HEK293 (cell line): ENCODE results near the gene PPP1R1B.

ENCODE experiments used
- BCL11B ChIP-seq: fragments of 450-650 bp; formaldehyde crosslinking; IDR thresholded peaks from 2 replicates; pipeline ENCODE4 v1.5.1; 2016; ENCODE audit warnings: low read depth, missing biosample characterization, missing genetic modification characterization
- SP2 ChIP-seq: fragments of 450-650 bp; formaldehyde crosslinking; IDR thresholded peaks from 2 replicates; pipeline ENCODE4 v1.5.1; 2016; ENCODE audit warnings: missing biosample characterization, missing genetic modification characterization
- TCF7L2 ChIP-seq: IDR thresholded peaks from 2 replicates; pipeline ENCODE4 v1.6.1; 2011; ENCODE audit warnings: low read depth, mild to moderate bottlenecking, inconsistent platforms, low read length, moderate library complexity, borderline replicate concordance
- ZNF121 ChIP-seq: fragments of 450-650 bp; formaldehyde crosslinking; IDR thresholded peaks from 2 replicates; pipeline ENCODE4 v1.5.1; 2016; ENCODE audit warnings: missing biosample characterization, missing genetic modification characterization
- ZNF311 ChIP-seq: fragments of 450-650 bp; formaldehyde crosslinking; IDR thresholded peaks from 2 replicates; pipeline ENCODE4 v1.5.1; 2017; ENCODE audit warnings: missing biosample characterization, missing genetic modification characterization, borderline replicate concordance
- ZNF341 ChIP-seq: fragments of 450-650 bp; formaldehyde crosslinking; IDR thresholded peaks from 2 replicates; pipeline ENCODE4; 2016; ENCODE audit warnings: low read depth, missing biosample characterization, missing genetic modification characterization
- TF ChIP-seq, protein P1 (sequence below): fragments of 450-650 bp; formaldehyde crosslinking; IDR thresholded peaks from 2 replicates; pipeline ENCODE4 v1.5.1; 2016; ENCODE audit warnings: missing biosample characterization, missing genetic modification characterization
- TF ChIP-seq, protein P2 (sequence below): fragments of 450-650 bp; formaldehyde crosslinking; IDR thresholded peaks from 2 replicates; pipeline ENCODE4 v1.5.1; 2016; ENCODE audit warnings: missing biosample characterization, missing genetic modification characterization
- TF ChIP-seq, protein P3 (sequence below): IDR thresholded peaks from 2 replicates; pipeline ENCODE4 v1.6.1; 2011; ENCODE audit warnings: mild to moderate bottlenecking, low read depth, low read length, borderline replicate concordance

GRCh38 chr17:39622380-39623006 lies 4.3 kb upstream of the PPP1R1B start:
- TF ChIP-seq, protein P1, sequence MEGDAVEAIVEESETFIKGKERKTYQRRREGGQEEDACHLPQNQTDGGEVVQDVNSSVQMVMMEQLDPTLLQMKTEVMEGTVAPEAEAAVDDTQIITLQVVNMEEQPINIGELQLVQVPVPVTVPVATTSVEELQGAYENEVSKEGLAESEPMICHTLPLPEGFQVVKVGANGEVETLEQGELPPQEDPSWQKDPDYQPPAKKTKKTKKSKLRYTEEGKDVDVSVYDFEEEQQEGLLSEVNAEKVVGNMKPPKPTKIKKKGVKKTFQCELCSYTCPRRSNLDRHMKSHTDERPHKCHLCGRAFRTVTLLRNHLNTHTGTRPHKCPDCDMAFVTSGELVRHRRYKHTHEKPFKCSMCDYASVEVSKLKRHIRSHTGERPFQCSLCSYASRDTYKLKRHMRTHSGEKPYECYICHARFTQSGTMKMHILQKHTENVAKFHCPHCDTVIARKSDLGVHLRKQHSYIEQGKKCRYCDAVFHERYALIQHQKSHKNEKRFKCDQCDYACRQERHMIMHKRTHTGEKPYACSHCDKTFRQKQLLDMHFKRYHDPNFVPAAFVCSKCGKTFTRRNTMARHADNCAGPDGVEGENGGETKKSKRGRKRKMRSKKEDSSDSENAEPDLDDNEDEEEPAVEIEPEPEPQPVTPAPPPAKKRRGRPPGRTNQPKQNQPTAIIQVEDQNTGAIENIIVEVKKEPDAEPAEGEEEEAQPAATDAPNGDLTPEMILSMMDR (tag by site-specific recombination) = no peak
- TF ChIP-seq SP2 (tag by site-specific recombination) (no peak), ZNF121 (peak; percentile 89), TCF7L2 (no peak), ZNF341 (tag by site-specific recombination) (no peak), ZNF311 (tag by site-specific recombination) (no peak), BCL11B (tag by site-specific recombination) (no peak)
- TF ChIP-seq, protein P2, sequence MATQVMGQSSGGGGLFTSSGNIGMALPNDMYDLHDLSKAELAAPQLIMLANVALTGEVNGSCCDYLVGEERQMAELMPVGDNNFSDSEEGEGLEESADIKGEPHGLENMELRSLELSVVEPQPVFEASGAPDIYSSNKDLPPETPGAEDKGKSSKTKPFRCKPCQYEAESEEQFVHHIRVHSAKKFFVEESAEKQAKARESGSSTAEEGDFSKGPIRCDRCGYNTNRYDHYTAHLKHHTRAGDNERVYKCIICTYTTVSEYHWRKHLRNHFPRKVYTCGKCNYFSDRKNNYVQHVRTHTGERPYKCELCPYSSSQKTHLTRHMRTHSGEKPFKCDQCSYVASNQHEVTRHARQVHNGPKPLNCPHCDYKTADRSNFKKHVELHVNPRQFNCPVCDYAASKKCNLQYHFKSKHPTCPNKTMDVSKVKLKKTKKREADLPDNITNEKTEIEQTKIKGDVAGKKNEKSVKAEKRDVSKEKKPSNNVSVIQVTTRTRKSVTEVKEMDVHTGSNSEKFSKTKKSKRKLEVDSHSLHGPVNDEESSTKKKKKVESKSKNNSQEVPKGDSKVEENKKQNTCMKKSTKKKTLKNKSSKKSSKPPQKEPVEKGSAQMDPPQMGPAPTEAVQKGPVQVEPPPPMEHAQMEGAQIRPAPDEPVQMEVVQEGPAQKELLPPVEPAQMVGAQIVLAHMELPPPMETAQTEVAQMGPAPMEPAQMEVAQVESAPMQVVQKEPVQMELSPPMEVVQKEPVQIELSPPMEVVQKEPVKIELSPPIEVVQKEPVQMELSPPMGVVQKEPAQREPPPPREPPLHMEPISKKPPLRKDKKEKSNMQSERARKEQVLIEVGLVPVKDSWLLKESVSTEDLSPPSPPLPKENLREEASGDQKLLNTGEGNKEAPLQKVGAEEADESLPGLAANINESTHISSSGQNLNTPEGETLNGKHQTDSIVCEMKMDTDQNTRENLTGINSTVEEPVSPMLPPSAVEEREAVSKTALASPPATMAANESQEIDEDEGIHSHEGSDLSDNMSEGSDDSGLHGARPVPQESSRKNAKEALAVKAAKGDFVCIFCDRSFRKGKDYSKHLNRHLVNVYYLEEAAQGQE (tag by site-specific recombination) = no peak
- TF ChIP-seq, protein P3, sequence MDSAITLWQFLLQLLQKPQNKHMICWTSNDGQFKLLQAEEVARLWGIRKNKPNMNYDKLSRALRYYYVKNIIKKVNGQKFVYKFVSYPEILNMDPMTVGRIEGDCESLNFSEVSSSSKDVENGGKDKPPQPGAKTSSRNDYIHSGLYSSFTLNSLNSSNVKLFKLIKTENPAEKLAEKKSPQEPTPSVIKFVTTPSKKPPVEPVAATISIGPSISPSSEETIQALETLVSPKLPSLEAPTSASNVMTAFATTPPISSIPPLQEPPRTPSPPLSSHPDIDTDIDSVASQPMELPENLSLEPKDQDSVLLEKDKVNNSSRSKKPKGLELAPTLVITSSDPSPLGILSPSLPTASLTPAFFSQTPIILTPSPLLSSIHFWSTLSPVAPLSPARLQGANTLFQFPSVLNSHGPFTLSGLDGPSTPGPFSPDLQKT = no peak
